Smooth muscle cell (in vitro differentiated cells): ENCODE measurements around the gene PLXNC1. TPM values are rescaled to one million over a fixed set of nuclear protein-coding genes. Genes with fewer than 3 reads are reported as not detected.

ENCODE experiments used
- DNase-seq: peaks from one replicate; lab custom pipeline; 2025; ENCODE audit not compliant: unreplicated experiment; lab: John Stamatoyannopoulos, UW
- H2AFZ ChIP-seq: fragments of 200-600 bp; sonication (generic); 2 replicates; pipeline ENCODE4 v1.6.0; 2016; ENCODE audit warnings: antibody characterized with exemption, low read depth, mild to moderate bottlenecking
- H3F3A ChIP-seq: fragments of 200-600 bp; sonication (generic); 2 replicates; pipeline ENCODE4 v1.6.0; 2017; ENCODE audit warnings: antibody characterized with exemption, low read depth
- H3K27ac ChIP-seq: fragments of 200-600 bp; sonication (generic); 2 replicates; pipeline ENCODE4 v1.5.1; 2016; ENCODE audit warnings: low read depth, mild to moderate bottlenecking
- H3K27me3 ChIP-seq: fragments of 200-600 bp; sonication (generic); 2 replicates; pipeline ENCODE4 v1.6.1; 2016; ENCODE audit warnings: low read depth, mild to moderate bottlenecking
- H3K36me3 ChIP-seq: fragments of 200-600 bp; sonication (generic); 2 replicates; pipeline ENCODE4 v1.5.1; 2016; ENCODE audit warnings: low read depth
- H3K4me1 ChIP-seq: fragments of 200-600 bp; sonication (generic); 2 replicates; pipeline ENCODE4 v1.5.1; 2016; ENCODE audit warnings: low read depth
- H3K4me2 ChIP-seq: fragments of 200-600 bp; sonication (generic); 2 replicates; pipeline ENCODE4 v1.6.0; 2016; ENCODE audit warnings: mild to moderate bottlenecking
- H3K4me3 ChIP-seq: fragments of 200-600 bp; sonication (generic); 2 replicates; pipeline ENCODE4 v1.5.1; 2016; ENCODE audit warnings: mild to moderate bottlenecking
- H3K79me2 ChIP-seq: fragments of 200-600 bp; sonication (generic); 2 replicates; pipeline ENCODE4 v1.6.0; 2016; ENCODE audit warnings: low read depth, mild to moderate bottlenecking
- H3K9ac ChIP-seq: fragments of 200-600 bp; sonication (generic); 2 replicates; pipeline ENCODE4 v1.6.0; 2016; ENCODE audit warnings: low read depth
- H3K9me3 ChIP-seq: fragments of 200-600 bp; sonication (generic); replicated peaks from 2 replicates; pipeline ENCODE4 v1.5.1; 2016; ENCODE audit warnings: low read depth
- H4K20me1 ChIP-seq: fragments of 200-600 bp; sonication (generic); 2 replicates; pipeline ENCODE4 v1.6.0; 2016; ENCODE audit warnings: low read depth
- WGBS: methylation state at CpG from one replicate; pipeline ENCODE4 v1.1.7; 2016; ENCODE audit warnings: low lambda C conversion rate; 5-methylcytosine and 5-hydroxymethylcytosine counted together
- polyA plus RNA-seq: library from polyadenylated mRNA; unstranded; fragments of >200 nt; fragmentation: Nextera tagmentation; extraction: Ambion mirVana; gene quantifications from 2 replicates; pipeline ENCODE4 v1.2.1, GENCODE V29; 2016
- total RNA-seq: library from RNA; depleted of rRNA; stranded (reverse); fragments of >200 nt; gene quantifications from 2 replicates; pipeline ENCODE4 v1.2.3, GENCODE V29; 2014
- TF ChIP-seq, protein P1 (sequence below): fragments of 200-600 bp; sonication (generic); IDR thresholded peaks from 2 replicates; pipeline ENCODE4 v1.5.1; 2017; ENCODE audit warnings: borderline replicate concordance, mild to moderate bottlenecking, antibody characterized with exemption; ENCODE audit not compliant: insufficient read depth, poor library complexity, severe bottlenecking

PLXNC1 gene
- total and polyA plus RNA-seq, 2 experiments from 2014 or later: 0.49 to 0.66 TPM

- TF ChIP-seq, protein P1, sequence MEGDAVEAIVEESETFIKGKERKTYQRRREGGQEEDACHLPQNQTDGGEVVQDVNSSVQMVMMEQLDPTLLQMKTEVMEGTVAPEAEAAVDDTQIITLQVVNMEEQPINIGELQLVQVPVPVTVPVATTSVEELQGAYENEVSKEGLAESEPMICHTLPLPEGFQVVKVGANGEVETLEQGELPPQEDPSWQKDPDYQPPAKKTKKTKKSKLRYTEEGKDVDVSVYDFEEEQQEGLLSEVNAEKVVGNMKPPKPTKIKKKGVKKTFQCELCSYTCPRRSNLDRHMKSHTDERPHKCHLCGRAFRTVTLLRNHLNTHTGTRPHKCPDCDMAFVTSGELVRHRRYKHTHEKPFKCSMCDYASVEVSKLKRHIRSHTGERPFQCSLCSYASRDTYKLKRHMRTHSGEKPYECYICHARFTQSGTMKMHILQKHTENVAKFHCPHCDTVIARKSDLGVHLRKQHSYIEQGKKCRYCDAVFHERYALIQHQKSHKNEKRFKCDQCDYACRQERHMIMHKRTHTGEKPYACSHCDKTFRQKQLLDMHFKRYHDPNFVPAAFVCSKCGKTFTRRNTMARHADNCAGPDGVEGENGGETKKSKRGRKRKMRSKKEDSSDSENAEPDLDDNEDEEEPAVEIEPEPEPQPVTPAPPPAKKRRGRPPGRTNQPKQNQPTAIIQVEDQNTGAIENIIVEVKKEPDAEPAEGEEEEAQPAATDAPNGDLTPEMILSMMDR: no peak
- Histone ChIP-seq H3K9ac (no peak overlapping the region), H4K20me1 (no peaks in the 10 kb centered on the region), H3K4me1 (peaks cover 12% of the 10 kb centered on the region), H3K36me3 (no peaks in the 10 kb centered on the region), H3K4me3 (no peak overlapping the region), H3K27me3 (peaks cover 86% of the 10 kb centered on the region), H3K79me2 (no peaks in the 10 kb centered on the region), H3K4me2 (no peak overlapping the region), H3K9me3 (no peaks in the 10 kb centered on the region), H3K27ac (no peak overlapping the region), H2AFZ (no peak overlapping the region), H3F3A (no peaks in the 10 kb centered on the region)
- WGBS: 70% methylated on average over 9 of the region's 9 CpGs
- DNase-seq: no peak
Measured at GRCh38 chr12:94146166-94146936, 2.0 kb upstream of the PLXNC1 start.

DNA sequence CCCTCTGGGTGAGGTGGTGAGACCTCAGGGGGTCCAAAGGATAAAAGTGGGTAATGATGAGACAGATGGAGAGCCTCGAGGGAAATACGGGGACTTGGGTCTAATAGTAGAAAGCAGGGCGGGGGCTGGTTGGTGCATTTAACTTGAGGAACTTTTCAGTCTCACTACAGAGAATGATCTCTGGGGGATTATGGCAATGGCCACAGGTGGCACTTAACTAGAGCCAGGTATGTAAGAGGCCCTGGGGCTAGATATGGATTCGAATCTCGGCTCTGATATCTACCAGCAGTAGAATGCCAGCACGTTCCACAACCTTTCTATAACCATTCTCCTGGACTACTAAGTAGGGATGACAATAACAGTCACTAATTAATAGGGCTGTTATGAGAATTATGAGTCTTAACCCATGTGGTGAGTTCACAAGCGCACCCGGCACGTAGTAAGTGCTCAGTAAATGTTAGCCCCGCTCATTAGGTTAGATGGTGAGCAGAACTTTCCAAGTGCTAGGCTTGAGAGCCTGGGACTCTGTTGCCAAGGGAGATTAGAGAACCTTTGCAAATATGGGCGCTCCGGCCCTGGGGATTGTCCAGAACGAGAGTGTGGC is 888 bp upstream of the PLXNC1 start:
- peak overlapping the region; percentile 88 for H3K4me2 ChIP-seq
- 60% methylated on average over 13 of the region's 13 CpGs for WGBS
- H3K4me1 ChIP-seq: peaks cover 20% of the 10 kb centered on the region
- no peaks in the 10 kb centered on the region for H3F3A ChIP-seq
- H3K4me3 ChIP-seq: peak overlapping the region; percentile 59
- H3K27ac ChIP-seq: no peak overlapping the region
- H3K27me3 ChIP-seq: peaks cover 90% of the 10 kb centered on the region
- TF ChIP-seq, protein P1: no peak
- H3K79me2 ChIP-seq: no peaks in the 10 kb centered on the region
- H3K9ac ChIP-seq: no peak overlapping the region
- DNase-seq: no peak
- no peaks in the 10 kb centered on the region for H3K36me3 ChIP-seq
- no peaks in the 10 kb centered on the region for H4K20me1 ChIP-seq
- no peaks in the 10 kb centered on the region for H3K9me3 ChIP-seq
- H2AFZ ChIP-seq: no peak overlapping the region

DNA sequence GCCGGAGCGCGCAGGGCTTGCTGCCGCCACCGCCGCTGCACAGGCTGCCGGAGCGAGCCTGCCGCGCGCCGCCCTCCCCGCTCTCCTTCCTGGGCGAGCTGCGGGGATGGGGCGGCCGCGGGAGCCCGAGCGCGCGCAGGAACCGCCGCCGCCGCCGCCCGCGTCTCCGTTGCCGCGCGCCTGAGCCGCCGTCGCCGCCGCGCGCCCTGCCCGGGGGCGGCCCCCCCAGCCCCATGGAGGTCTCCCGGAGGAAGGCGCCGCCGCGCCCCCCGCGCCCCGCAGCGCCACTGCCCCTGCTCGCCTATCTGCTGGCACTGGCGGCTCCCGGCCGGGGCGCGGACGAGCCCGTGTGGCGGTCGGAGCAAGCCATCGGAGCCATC is 352 bp downstream of the PLXNC1 start:
- no peak overlapping the region for H3K9ac ChIP-seq
- DNase-seq: no peak
- H3K79me2 ChIP-seq: no peaks in the 10 kb centered on the region
- H3K4me1 ChIP-seq: peaks cover 20% of the 10 kb centered on the region
- no peak overlapping the region for H3K27ac ChIP-seq
- no peaks in the 10 kb centered on the region for H3K9me3 ChIP-seq
- H2AFZ ChIP-seq: no peak overlapping the region
- H3K4me2 ChIP-seq: peak overlapping the region; percentile 88
- no peaks in the 10 kb centered on the region for H3K36me3 ChIP-seq
- H3K27me3 ChIP-seq: peaks cover 90% of the 10 kb centered on the region
- no peaks in the 10 kb centered on the region for H4K20me1 ChIP-seq
- no peaks in the 10 kb centered on the region for H3F3A ChIP-seq
- TF ChIP-seq, protein P1: no peak
- peak overlapping the region; percentile 59 for H3K4me3 ChIP-seq
- 0% methylated on average over 42 of the region's 62 CpGs for WGBS
